HG02938 (cell line): Measurements from ENCODE around the gene UTY.
"Not testable (repeated sequence)": the region's sequence is repeated elsewhere in the genome, so short reads cannot be mapped to it uniquely, and the experiment has no call there.

Source experiments
- ATAC-seq: cut with Tn5 transposase; IDR thresholded peaks from one replicate; pipeline ENCODE4 v1.9.1; 2021; ENCODE audit warnings: mild to moderate bottlenecking, moderate library complexity; ENCODE audit not compliant: unreplicated experiment

The UTY gene

DNA sequence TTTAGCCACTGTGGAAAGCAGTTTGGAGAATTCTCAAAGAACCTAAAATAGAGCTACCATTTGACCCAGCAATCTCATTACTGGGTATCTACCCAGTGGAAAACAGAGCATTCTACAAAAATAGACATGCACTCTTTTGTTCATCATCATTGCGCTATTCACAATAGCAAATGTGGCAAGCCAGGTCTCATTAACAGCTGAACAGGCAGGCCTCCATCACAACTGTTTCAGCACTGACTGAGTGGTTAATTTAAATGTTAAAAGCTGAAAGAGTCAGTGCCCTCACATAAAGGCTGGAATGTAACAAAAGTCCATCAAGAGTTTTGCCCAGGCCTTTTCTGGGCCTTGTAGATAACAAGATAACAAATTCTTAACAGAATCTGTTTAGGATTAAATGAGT, 166.9 kb downstream of the UTY start:
- ATAC-seq: no peak

DNA sequence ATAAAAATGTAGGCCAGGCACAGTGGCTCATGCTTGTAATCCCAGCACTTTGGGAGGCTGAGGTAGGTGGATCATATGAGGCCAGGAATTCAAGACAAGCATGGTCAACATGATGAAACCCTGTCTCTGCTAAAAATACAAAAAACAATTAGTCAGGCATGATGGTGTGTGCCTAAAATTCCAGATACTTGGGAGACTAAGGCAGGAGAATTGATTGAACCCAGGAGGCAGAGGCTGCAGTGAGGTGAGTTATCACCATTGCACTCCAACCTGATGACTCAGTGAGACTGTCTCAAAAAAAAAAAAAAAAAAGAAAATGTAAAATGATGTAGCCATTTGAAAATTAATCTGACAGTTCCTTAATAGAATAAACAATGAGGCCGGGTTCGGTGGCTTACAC, 171.9 kb downstream of the UTY start:
- ATAC-seq: no peak

DNA sequence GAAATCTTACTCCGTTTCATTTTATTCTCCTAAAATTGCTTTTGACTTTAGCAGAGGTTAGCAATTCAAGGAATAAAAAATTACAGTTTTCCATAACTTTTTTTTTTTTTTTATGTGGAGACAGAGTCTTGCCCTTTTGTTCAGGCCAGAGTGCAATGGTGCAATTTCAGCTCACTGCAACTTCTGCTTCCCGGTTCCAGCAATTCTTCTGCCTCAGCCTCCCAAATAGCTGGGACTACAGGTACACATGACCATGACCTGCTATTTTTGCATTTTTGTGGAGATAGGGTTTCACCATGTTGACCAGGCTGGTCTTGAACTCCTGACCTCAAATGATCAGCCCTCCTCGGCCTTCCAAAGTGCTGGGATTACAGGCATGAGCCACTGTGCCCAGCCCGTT, 179.0 kb downstream of the UTY start:
- no peak for ATAC-seq

DNA sequence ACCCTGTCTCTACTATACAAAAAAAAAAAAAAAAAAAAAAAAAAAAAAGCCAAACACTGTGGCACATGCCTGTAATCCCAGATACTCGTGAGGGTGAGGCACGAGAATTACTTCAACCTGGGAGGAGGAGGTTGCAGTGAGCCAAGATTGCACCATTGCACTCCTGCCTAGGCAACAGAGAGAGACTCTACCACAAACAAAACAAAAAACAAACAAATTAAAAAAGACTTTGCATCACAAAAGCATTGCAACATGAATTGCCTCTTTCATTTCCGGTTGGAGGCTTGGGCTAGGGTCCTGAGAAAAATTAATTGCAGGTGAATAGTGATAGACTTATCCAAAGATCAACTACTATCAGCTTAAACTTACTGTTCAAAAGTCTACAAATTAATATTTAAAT, 180.4 kb downstream of the UTY start:
- ATAC-seq: no peak

DNA sequence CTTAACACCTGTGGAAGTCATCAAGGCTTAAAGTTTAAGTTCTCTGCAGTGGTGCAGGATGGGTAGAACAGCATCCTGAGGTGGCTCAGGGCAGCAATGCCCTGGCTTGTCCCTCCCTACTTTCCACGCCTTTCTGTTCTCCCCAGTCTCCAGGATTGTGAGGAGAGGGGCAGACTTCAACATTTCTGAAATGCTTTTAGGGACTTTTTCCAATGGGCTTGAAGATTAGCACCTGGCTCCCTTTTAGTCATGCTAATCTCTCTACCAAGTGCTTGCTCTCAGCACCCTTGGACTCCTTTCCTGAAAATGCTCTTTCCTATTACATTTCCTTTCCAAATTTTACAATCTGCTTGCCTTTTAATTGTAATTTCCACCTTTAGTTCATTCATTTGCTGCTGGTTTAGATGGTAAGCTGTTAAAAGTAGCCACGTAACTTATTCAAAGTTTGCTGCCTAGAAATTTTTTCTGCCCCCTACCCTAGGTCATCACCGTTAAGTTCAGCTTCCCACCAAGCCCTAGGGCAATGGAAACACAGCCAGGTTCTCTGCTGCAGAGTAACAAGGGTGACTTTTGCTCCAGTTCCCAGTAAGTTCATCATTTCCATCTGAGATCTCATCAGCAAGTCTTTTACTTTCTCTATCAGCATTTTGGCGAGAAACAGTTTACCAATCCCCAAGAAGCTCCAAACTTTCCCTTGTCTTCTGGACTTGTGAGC, 183.5 kb downstream of the UTY start:
- ATAC-seq: no peak

DNA sequence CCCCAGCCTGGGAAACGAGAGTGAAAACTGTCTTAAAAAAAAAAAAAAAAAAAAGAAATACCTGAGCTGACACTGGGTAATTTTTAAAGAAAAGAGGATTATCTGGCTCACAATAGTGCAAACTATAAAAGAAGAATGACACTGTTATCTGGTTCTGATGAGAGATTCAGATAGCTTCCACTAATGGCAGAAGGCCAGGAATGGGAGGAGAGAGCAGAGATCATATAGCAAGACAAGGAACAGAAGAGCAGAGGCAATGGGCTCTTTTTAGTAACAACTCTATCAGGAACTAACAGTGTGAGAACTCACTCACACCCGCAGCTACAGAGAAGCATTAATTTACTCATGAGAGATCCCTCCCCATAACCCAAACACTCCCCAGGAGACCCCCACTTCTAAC, 184.8 kb downstream of the UTY start:
- ATAC-seq: no peak

DNA sequence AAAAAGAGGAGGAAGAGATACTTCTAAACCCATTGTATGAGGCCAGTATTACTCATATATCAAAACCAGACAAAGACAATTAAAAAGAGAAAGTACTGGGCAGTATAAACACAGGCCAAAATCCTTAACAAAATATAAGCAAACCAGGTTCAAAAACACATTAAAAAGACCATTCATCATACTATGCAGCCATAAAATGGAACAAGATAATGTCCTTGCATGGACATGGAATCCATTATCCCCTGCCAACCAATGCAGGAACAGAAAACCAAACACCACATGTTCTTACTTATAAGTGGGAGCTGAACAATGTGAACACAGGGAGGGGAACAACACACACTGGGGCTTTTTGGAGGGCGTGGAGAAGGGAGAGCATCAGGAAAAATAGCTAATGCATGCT, 188.6 kb downstream of the UTY start:
- no peak for ATAC-seq

DNA sequence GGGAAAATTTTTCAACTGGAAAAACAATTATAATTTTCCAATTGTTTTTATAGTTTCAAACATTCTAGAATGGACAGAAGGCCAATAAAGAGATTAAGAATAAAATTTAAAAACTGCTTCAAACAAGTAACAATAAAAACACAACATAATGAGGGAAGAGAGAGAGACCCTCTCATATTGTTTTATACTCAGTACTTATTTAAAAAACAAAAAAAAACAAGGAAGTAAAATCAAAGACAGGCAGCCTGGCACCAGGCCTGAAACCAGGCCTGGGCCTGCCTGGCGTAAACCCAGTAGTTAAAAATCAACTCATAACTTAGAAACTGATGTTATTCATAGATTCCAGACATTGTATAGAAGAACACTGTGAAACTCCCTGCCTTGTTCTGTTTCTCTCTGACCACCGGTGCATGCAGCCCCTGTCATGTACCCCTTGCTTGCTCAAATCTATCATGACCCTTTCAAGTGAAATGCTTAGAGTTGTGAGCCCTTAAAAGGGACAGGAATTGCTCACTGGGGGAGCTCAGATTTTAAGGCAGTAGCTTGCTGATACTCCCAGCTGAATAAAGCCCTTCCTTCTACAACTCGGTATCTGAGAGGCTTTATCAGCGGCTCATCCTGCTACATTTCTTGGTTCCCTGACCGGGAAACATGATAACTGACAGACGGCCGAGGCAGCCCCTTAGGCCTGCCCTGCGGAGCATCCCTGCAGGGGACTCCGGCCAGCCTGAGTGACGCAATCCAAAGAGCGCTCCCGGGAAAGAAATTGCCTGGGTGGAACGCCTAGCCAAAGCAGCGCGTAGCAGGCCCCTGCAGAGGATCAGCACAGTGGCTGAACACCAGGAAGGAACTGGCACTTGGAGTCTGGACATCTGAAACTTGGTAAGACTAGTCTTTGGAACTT, 197.4 kb downstream of the UTY start:
- ATAC-seq: not testable (repeated sequence)

DNA sequence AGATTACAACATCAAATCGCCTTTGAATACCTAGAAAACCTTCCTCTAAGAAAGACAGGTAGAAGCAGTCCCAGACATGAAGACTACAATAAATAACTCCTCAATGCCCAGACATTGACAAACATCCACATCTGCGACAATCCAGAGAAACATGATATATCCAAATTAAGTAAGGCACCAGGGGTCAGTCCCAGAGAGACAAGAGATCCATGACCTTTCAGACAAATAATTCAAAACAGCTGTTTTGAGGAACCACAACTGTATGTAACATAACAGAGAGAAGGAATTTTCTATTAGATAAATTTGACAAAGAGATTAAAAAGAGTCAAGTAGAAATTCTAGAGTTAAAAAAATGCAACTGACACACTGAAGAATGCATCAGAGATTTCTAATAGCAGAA, 200.3 kb downstream of the UTY start:
- ATAC-seq: no peak

DNA sequence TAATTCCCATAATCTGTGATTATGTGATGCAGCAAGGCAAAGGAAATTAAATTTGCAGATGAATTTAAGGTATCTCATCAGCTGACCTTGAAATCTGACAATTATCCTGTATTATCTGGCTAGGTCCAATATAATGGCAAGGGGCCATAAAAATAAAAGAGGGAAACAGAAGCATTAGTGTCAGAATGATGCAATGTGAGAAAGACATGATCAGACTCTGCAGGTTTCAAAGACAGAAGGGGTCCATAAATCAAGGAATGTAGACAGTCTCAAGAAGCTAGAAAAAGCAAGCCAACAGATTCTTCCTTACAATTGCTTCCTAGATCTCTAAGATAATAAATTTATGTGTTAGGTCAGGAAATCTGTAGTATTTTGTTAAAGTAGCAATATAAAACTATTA, 208.1 kb downstream of the UTY start:
- no peak for ATAC-seq

DNA sequence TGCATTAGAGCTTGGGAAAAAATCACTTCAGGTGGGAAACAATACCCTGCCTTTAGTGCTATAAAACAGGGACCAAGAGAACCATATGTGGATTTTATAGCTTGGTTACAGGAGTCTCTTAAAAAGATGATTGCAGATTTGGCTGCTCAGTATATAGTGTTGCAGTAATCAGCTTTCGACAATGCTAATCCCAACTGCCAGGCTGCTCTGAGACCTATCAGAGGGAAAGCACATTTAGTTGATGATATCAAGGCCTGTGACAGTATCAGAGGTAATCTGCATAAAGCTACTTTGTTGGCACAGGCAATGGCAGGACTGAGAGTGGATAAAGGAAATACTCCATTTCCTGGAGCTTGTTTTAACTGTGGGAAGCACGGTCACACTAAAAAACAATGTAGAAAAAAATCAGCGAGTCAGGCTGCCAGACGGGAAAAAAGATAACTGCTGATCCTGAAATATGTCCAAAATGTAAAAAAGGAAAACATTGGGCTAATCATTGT, 225.8 kb downstream of the UTY start:
- ATAC-seq: not testable (repeated sequence)

DNA sequence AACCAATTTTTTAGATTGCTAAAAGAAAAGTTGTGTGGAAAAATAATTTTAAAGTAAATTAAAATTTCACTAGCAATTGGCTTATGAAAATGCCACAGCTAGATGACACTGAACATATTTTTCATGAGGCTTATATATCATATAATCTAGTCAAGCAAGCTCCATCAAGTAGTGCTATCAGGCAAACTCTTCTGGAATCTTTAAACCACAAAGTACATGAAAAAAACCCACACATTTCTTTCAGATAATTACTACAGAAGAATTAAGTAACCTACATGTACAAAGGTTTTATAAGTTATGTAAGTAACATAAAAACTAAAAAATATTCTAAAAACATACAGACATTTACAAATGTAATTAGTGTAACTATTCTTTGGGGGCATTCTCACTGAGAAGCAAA, 229.4 kb downstream of the UTY start:
- ATAC-seq: no peak

DNA sequence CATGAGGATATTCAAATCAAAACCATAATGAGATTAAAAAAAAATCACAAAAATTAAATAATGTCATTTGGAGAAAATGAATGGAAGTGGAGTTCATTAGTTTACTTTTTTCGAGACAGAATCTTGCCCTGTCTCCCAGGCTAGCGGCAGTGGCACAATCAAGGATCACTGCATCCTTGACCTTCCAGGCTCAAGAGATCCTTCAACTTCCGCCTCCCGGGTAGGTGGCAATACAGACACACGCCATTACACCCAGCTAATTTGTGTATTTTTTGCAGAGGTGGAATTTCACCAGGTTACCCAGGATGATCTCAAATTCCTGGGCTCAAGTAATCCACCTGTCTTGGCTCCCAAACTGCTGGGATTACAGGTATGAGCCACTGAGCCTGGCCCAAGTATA, 236.1 kb downstream of the UTY start:
- ATAC-seq: no peak

DNA sequence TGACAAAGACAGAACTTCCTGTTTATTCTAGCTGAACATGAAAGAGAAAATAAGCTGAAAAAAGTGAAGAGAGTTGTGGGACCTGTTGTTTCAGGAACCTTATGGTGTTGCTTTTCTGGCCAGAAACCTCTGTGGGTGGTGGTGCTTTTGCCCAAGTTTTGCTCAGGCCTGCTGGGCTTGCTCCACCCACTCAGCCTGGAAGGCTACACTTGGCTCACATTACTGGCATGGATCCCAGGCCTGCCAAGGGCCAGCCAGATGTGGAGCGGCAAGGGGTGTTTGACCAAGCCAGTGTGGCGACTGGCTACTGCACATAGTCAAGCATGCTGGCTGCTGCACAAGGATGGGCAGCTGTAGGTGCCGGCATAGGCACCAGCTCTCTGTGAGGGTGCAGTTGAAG, 245.9 kb downstream of the UTY start:
- ATAC-seq: no peak

DNA sequence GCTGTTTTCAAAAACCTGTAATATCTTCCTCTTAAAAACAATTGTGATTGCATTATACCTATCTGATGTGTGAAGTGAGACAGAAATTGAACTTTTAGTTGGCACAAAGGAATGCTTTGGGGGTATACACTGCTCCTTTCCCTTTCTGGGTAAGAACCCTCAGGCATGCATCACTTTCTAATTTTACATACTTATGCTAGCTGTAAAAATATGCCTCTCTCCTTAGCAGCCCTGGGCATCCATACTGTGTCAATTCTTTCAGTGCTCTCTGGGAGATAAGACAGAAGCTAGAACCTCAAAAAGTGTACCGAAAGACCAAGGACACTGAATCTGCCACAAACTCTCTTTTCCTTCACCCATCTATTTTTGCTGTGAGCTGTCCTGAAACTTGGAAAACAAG, 246.7 kb downstream of the UTY start:
- ATAC-seq: no peak

DNA sequence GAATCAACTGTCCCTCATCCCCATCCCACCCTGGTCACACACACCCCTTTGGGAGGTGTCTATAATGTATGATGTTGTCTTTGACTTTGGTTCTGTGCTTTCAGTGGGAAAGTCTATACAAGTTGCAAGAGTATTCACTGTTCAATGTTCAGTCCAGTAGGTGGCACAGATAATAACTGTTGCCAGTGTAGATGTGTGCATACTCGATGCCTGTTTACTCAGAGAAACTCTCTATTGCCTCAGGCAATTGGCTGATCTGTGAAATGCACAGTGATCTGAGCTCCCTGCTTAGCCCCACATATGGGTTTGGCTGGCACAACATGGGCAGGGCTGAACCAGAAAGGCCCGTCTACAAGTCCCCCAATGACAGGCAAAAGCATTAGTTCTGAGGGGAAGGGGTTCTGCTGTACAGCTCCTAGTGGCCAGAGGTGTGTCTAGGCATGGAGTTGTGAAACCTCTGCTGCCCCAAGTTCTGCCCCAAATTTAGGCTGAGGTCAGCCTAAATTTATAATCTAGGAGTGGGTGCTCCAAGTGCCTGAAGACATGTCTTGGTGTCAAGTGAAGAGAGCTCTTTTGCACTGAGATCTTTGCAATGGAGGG, 252.4 kb downstream of the UTY start:
- no peak for ATAC-seq

DNA sequence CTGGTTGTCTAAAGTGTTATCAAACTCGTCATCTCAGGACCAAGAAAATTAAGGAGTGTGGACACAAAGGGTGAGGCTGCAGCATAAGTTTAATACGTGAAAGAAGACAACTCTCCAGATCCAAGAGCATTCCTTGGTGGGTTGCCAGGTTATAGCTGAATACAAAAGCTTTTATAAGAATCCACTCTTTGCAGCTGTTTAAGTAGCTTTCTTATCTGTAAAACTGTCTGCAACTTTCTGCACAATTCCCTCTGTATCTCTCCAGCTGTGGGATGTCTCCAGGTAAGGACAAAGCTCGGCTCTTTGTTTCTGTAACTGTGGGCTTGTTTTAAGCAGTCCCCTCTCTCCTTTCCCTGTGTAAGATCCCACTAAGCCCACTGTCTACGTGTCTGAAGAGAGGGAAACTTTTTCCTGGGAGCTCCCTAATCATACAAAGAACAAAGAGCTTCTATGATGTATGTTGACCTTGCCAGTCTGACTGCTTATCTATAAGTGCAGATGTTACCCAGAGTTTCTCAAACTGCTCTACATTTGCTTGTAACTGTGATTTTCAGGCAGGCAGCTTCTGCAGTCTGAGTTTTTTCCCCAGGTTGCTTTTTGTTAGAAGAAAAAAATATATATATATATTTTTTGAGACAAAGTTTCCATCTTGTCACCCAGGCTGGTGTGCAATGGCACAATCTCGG, 268.7 kb downstream of the UTY start:
- no peak for ATAC-seq

DNA sequence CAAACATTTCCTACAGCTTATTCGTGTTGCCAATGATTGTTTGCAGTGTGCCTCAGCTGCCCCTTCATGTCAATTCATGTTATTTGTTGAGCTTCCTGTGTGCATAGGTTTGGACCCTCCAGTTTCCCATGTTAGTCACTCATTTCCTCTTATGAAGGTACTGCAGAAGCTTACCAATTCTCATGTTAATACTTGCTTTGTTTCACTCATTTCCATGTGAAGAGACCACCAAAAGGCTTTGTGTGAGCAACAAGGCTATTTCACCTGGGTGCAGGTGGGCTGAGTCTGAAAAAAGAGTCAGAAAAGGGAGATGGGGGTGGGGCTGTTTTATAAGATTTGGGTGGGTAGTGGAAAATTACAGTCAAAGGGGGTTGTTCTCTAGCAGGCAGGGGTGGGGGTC, 274.6 kb downstream of the UTY start:
- no peak for ATAC-seq
